DND-41 (cell line): ENCODE measurements around the gene CPE.

ENCODE experiments used
- CTCF ChIP-seq: IDR thresholded peaks from 2 replicates; pipeline ENCODE4 v1.5.1; 2012; ENCODE audit warnings: borderline replicate concordance, low read length, moderate library complexity, mild to moderate bottlenecking; ENCODE audit not compliant: poor library complexity, severe bottlenecking; ENCODE audit errors: extremely low read depth
- EZH2 ChIP-seq: IDR thresholded peaks from 3 replicates; pipeline ENCODE4 v1.6.1; 2012; ENCODE audit warnings: borderline replicate concordance, low read depth, mild to moderate bottlenecking, moderate library complexity, low read length, inconsistent platforms; ENCODE audit not compliant: severe bottlenecking

DNA sequence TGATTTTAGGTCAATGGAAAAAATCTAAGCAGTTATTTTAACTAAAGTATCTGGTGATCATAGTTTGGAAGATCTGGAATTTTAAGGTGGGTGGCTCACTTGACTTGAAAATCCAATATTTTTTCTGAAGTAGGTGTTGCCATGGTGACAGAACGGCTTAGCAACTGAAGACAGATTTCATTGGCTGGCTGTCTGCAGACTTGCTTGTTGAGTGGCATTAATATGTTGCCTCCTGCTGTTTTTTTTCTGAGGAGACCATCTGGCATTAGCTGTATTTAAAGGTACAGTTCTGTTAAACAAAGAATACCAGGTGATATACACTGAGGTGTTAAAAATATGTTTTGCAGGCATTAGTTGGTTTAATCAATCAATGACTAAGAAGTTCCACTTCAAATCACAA, 19.8 kb downstream of the CPE start:
- TF ChIP-seq CTCF (no peak), EZH2 (no peak)
